GM18526 (cell line): ENCODE results near the gene ADPRH.

Source experiments
- POLR2A ChIP-seq: IDR thresholded peaks from 3 replicates; pipeline ENCODE4 v1.6.1; 2011; ENCODE audit not compliant: insufficient read length; ENCODE audit errors: extremely low read depth

ADPRH gene

DNA sequence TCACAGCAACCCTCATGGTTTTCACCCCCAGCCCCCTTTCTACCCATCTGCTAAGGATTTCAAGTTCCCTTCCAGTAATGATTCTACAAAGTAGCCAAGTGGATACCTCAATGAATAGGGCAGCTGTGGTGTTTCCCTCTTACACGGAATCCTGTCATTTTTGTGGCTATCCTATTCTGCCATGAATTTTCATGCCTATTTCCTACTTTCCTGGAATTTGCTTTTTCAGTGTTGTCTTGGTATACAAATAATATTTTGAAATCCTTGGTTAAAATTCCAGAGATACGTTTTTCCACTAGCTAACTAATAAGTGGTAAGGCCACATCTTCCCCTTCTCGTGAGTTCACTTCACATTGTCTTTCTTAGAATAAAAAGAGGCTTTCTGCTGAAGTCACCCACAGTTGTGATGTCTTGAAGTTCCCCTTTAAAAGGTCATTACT, 7.5 kb downstream of the ADPRH start:
- no peak for TF ChIP-seq POLR2A

DNA sequence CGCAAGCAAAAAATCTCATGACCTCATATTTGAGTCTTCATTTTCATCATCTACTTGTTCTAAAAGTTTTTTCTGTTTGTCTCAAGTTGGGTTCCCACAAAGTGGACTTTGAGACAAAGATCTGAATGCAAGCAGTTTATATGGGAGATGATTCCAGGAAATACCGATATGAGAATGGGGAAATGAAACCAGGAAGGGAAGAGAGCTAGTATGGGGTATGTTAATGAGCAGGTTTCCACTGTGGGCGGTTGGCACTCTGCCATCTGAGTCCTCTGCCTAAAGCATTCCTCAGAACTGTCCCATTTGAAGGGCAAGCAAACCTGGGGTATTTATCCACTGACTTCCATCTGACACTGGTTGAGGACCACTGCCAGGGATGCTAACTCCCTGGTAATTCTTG, 8.8 kb downstream of the ADPRH start:
- TF ChIP-seq POLR2A: no peak

DNA sequence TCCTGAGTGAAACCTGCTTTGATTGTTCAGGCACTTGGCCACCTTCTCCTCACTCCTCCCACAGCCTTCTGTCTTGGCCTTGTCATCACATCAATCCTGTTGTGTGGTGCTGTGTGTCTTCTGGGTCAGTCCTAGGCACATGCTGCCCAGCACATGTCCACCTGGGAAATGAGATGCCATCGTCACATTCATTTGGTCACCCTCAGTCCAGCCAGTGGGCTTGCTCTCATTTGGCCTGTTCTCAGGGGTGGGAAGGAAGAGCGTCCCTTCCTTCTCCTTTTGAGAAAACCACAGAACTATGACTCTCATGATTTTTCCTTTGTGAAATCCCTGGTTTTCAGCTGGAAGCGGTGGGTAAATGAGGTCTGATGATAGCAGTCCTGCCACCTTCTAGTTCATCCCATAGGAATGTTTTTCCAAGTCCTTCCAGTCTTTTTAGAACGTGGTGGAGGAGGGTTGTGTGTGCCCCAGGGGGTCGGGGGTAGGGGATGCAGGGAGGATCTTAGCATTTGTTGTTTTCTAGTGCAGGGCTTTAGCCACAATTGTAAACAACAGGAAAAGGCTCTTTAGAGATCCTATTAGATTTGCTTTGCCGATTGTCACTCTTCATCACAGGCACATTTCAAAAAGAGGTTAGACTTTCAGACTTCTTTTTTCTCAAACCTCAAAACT, 9.9 kb downstream of the ADPRH start:
- no peak for TF ChIP-seq POLR2A

DNA sequence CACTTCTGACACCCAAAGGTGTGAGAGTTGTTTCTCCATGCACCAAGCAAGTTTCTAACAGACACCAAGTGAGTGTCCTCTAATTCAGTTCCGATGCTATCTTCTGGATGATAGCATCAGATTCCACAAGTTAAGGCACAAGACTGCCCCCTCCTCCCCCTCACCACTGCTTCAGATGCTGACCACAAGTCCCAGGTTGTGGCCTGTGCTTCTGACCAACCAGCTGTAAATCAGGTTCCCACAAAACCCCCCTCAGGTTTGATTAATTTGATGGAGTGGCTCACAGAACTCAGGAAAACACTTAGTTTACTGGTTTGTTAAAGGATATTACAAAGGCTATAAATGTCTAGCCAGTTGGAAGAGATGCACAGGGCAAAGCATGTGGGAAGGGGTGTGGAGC, 11.4 kb downstream of the ADPRH start:
- TF ChIP-seq POLR2A: no peak

DNA sequence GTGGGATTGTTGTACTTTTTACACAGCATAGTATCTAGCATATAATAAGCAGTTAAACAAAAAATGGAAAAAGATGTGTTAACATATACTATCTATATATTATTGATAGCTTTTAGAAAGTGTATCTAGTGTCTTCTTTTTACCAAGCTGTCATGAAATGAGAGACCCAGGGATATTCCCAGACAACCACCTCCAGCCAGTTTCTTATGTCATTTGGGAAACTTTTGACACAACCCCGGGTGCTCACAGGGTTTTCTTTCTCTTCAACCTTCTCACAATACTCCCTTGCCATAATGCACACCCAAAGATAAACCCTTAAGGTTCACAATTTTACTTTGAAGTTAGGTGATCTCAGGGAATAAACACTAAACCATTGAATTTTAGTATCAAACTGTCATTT, 13.6 kb downstream of the ADPRH start:
- no peak for TF ChIP-seq POLR2A

DNA sequence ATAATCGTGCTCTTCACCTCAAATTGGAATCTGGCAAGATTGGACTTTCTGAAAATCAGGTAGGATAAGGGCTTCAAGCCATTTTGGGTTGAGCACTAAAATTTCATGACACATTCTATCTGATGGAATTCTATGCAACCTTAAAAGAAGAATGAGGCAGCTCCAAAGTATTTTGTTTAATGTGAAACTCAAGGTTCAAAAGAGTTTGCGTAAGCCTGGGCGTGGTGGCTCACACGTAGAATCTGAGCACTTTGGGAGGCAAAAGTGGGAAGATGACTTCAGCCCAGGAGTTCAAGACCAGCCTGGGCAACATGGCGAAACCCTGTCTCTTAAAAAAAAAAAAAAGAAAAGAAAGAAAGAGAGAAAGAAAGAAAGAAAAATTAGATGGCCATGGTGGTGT, 14.8 kb downstream of the ADPRH start:
- no peak for TF ChIP-seq POLR2A

DNA sequence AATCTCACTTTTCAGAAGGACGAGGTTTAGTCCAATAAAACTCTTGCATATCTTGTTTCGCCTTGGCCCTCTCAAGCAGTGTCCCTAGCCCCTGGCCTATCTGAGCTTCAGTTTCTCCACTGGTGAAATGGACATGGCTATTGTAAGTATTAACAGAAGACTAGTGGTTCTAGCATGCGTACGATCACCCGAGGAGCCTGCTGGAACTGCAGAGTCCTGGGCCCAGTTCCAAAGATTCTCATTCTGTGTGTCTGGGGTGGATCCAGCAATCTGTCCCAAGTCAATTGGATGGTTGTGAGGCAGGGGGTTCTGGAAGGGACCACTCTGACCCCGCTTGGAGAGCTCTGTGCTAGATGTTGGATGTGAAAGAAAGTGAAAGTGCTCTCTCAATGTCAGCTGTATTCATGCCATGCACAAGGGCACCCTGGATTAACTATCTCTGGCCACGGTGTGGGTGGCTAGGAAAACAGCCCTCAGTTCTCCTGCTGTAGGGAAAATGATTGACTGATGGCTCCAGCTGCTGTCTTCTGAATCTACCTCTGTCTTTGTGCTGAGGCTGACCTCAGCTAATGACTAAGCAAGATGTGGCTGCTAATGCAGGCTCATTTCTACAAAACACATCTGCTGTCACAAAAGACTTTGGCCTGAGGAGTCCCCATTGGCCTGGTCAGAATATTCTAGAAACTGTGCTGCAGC, 16.5 kb downstream of the ADPRH start:
- TF ChIP-seq POLR2A: no peak

DNA sequence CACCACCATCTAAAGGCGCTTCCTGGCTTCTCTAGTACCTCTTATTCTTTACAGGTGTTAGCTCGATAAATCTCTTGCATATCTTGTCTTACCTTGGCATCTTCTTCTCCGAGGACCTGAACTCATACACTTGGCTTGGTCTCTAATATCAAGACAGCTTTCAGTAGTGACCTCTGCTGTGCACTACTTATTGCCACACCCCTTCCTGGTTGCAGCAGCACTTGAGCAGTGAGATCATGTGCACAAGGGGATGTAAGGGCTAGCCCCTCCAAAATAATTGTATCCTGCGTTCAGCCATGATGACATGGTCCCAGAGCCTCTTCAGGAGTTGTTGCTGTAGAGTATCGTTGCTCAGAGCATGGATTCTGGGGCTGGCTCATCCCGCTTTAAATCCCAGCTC, 17.1 kb downstream of the ADPRH start:
- TF ChIP-seq POLR2A: no peak

DNA sequence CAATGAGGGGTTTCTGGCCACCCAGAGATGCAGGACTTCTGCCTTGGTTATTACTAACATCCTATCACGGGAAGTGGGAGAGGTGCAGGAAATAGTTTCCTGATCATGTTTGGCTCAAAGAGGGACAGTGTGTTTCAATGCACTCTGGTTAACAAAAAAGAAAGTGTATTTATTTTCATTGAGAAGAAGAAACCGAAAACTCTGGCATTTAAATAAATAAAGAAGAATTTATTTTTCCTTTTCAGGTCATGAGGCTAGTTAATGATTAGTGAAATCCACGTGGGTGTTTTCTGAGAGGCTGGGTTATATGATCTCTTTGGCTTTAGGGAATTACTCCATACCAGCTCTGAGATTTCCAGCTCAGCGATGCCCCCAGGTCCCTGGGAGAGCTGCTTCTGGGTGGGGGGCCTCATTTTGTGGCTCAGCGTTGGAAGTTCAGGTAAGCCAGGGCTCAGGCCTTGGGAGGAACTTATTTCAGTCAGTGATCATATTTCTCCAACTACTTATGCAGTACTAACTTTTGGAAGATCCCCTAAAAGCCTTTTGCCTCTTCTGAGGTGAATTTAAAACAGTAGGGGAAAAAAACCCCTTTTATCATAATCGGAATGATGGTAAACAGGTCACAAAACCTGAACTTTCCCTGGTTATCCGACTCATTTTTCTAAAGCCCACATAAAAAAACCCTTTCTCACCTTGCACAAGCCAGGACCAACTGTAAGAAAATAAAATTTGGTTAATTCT, 18.4 kb downstream of the ADPRH start, which contains the start of gene PLA1A:
Gene PLA1A (plus strand): TSS at position 338 of the 741 bp plus-strand sequence. CDS start 29 bp downstream, at position 367.
- peak; percentile 21 for TF ChIP-seq POLR2A

DNA sequence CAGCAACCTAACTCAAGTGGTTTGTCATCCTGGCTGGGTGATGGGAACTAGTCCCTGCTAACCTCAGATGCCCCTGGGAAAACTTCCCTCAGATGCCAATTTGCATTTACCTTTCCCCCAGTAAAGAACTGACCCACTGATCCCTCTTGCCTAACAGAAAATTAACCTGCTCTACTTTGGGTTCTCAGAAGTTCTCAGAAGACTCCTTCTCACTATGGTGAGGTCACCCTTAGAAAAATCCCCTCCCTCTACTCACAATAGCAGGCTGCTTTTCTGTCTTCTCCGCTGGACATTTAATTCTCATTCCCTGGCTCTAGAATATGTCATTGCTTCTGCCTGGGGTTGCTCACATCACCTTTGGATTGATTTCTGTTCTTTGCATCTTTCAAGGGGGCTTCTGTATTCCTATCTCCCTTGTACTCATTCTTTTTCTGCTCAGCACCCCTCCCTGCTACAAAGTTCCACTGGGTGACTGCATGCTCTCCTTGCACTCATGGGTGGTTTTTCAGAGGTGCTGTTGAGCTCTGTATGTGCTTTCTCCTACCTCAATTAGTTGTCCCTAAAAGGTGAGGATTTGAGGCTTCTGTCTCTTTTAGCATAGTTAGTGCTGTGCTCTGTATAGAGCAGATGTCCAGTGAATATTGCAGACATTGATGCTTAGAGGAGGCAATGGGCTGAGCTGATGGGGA, 19.3 kb downstream of the ADPRH start:
- TF ChIP-seq POLR2A: peak; percentile 9

DNA sequence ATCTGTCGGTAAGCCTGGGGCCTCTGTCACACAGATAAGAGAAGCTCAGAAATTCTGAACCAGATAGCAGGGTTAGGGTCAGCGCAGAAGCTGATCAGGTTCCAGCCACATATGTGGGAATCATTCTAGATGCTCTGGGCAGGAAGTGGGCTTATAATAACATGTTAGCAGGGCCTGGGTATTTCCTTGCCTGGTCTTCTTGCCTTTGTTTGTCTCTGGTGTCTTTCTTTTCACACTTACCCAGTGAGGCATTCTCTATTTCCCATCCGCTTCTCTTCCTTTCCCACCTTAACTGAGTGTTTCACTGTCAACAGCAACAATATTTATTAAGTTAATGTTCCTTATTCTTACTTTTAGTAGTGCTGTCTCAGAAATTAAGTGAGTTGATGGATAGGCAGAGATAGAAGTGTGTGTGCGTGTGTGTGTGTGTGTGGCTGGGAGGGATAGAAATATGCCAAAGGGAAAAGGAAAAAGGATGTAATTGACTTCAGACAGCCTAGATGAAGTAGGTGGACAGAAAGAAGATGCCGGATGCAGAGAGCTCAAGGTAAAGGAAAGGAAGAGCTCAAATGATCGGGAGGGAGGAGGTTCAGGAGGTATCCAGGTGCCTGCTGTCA, 20.4 kb downstream of the ADPRH start:
- no peak for TF ChIP-seq POLR2A

DNA sequence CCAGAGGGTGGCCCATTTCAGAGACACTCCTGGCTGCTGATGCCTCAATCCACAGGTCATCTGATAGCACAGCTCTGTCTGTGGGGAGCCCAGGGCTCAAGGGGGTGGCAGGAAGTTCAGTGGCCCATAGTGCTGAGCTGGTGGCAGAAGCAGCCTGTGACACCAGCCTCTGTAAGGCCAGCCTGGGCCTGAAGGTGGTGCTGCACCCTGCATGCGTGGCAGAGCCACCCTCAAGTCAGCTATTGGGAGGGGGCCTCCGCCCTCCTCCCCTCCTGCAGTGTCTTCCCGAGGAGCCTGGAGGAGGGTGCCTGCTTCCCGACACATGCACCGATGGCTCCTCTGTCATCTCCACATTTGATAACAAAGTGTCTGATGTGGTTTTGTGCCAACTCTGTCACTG, 21.4 kb downstream of the ADPRH start:
- TF ChIP-seq POLR2A: peak; percentile 45

DNA sequence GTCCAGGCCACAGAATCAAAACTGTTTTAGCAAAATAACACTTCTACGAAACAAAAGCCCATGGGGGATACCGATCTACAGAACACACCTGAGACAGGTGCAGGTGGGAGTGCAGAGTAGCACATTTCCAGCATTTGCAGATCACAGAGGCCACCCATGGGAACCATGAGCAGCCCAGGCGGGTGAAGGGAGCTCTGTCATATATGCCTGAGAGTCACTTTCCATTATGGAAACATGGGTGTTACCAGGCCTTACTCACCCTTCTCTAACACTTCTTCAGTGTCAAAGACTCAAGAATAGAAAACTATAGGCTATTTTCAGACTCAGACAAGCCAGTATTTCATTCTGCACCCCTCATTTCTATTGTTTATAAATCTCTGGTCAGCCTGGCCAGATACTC, 21.9 kb downstream of the ADPRH start:
- TF ChIP-seq POLR2A: no peak

DNA sequence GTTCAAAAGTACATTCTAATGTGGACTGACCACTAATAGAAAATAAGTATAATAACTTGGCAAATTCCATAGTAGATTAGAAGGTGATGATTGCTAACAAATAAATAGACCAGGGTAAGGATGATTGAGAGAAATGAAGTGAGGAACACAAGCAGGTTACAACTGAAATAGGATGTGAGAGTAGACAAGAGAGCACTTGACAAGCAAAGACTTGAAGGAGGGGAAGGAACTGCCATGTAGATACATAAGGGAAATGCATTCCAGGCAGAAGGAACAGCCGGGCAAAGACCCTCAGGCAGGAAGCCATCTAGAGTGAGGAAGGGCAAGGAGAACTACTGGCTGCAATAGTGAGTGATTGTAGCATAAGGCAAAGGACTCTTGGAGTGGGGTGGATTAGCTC, 23.4 kb downstream of the ADPRH start:
- no peak for TF ChIP-seq POLR2A

DNA sequence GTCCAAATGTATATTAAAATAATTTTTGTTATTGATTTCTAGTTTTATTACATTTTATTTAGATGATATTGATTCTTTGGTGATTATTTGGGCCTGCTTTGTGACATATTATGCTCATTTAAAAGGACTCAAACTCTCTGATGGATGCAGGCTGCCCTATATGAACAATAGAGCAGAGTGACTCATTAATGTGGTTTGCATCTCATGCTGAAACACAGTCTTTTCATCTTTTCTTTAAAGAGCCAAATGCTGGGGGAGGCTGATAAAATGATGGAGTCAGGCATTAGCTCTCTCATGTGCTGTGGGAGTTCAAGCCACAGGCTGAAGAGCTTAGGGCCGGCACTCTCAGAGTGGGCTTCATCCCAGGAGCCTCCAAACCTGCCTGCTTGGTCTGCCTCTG, 25.6 kb downstream of the ADPRH start:
- no peak for TF ChIP-seq POLR2A
